MM.1S (cell line): Measurements from ENCODE around the gene CTU2.

Experiments
- DNase-seq: peaks from one replicate; pipeline ENCODE4 v3.0.0-alpha.2; 2015
- H2AFZ ChIP-seq: fragments of 300-600 bp; sonication (generic); 2 replicates; pipeline ENCODE4 v1.6.0; 2016; ENCODE audit warnings: antibody characterized with exemption, low read length
- H3F3A ChIP-seq: fragments of 300-600 bp; sonication (generic); 2 replicates; pipeline ENCODE4 v1.6.1; 2016; ENCODE audit warnings: mild to moderate bottlenecking, antibody characterized with exemption, low read length, moderate library complexity, mixed read lengths; ENCODE audit not compliant: insufficient read depth
- H3K27ac ChIP-seq: fragments of 300-600 bp; sonication (generic); 2 replicates; pipeline ENCODE4 v1.5.1; 2016; ENCODE audit warnings: mild to moderate bottlenecking, low read length
- H3K27me3 ChIP-seq: fragments of 300-600 bp; sonication (generic); replicated peaks from 2 replicates; pipeline ENCODE4 v1.6.0; 2016; ENCODE audit warnings: low read length; ENCODE audit not compliant: insufficient read depth
- H3K36me3 ChIP-seq: fragments of 300-600 bp; sonication (generic); replicated peaks from 2 replicates; pipeline ENCODE4 v1.6.1; 2016; ENCODE audit warnings: mild to moderate bottlenecking, low read length, mixed read lengths; ENCODE audit not compliant: insufficient read depth
- H3K4me1 ChIP-seq: fragments of 300-600 bp; sonication (generic); 2 replicates; pipeline ENCODE4 v1.6.1; 2016; ENCODE audit warnings: low read length, mixed read lengths
- H3K4me2 ChIP-seq: fragments of 300-600 bp; sonication (generic); 2 replicates; pipeline ENCODE4 v1.6.0; 2016; ENCODE audit warnings: low read depth, low read length
- H3K4me3 ChIP-seq: fragments of 300-600 bp; sonication (generic); 2 replicates; pipeline ENCODE4 v1.5.1; 2016; ENCODE audit warnings: low read length, mixed read lengths
- H3K79me2 ChIP-seq: fragments of 300-600 bp; sonication (generic); 2 replicates; pipeline ENCODE4 v1.6.1; 2016; ENCODE audit warnings: mixed run types, low read length, mixed read lengths
- H3K9ac ChIP-seq: fragments of 300-600 bp; sonication (generic); 2 replicates; pipeline ENCODE4 v1.6.1; 2016; ENCODE audit warnings: low read length, mixed read lengths
- H3K9me2 ChIP-seq: fragments of 300-600 bp; sonication (generic); replicated peaks from 2 replicates; pipeline ENCODE4 v1.6.1; 2016; ENCODE audit warnings: mild to moderate bottlenecking, low read length, mixed read lengths; ENCODE audit not compliant: insufficient read depth
- H3K9me3 ChIP-seq: fragments of 300-600 bp; sonication (generic); replicated peaks from 2 replicates; pipeline ENCODE4 v1.6.1; 2016; ENCODE audit warnings: mild to moderate bottlenecking, low read length, mixed read lengths; ENCODE audit not compliant: insufficient read depth
- H4K20me1 ChIP-seq: fragments of 300-600 bp; sonication (generic); 2 replicates; pipeline ENCODE4 v1.6.1; 2016; ENCODE audit warnings: mild to moderate bottlenecking, low read length, moderate library complexity, mixed read lengths; ENCODE audit not compliant: insufficient read depth
- EZH2 ChIP-seq: fragments of 300-600 bp; sonication (generic); optimal IDR thresholded peaks from 2 replicates; pipeline ENCODE3; 2017; ENCODE audit warnings: low read depth, mild to moderate bottlenecking, antibody characterized with exemption, low read length, mixed read lengths
- EZH2phosphoT487 ChIP-seq: fragments of 300-600 bp; sonication (generic); IDR thresholded peaks from 2 replicates; pipeline ENCODE4 v1.6.1; 2018; ENCODE audit warnings: antibody characterized with exemption, low read length
- TF ChIP-seq, protein P1 (sequence below): fragments of 300-600 bp; sonication (generic); IDR thresholded peaks from 2 replicates; pipeline ENCODE4 v1.5.1; 2016; ENCODE audit warnings: antibody characterized with exemption, low read length, mixed read lengths

The CTU2 gene

DNA sequence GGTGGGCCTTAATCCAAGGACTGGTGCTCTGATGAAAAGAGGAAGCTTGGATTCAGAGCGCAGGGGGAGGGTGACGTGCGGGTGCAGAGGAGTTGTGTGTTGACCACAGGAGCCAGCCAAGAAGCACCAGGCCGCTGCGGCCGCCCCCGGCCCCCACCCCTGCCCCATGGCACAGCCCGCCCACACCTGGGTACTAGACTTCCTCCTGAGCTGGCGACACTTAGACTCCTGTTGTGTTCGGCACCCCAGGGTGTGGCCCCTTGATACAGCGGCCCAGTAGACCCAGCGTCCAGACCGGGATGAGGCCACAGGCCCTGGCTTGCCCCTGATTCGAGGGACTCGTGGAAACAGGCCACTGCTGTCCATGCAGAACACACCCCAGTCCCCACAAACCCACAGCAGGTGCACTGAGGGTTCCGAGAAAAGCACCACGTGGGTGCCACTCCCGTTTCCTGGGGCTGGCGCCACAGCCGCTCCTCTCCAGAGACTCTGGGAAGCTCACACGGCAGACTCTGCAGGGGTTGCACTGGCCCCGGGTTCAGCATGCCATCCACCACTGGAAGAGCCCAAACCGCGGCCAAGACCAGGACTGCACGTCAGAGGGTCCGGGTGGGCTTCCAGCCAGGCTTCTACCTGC is 14.3 kb upstream of the CTU2 start:
- no peaks in the 10 kb centered on the region for H4K20me1 ChIP-seq

DNA sequence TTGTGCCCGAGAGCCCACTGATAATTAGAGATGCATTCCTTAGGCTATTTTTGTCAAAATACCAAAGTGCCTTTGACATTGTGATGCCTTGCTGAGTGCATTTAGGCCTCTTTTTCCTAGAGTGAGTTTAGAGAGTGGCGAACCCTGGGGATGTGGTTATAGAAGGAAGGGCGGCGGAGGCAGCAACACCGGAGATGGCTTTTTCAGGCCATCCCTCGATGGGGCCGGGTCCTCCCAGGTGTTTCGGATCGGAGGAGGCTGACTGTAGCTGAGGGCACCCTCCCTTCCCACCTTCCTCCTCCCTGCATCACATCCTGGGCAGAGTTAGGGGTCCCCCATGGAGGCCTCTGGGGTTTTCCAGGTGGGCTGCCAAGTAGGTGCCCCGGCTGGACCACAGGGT is 13.4 kb upstream of the CTU2 start:
- Histone ChIP-seq H4K20me1 (no peaks in the 10 kb centered on the region), H3K4me3 (no peak overlapping the region), H3K4me1 (no peaks in the 10 kb centered on the region), H3K4me2 (no peak overlapping the region), H2AFZ (no peak overlapping the region), H3K9me2 (no peaks in the 10 kb centered on the region), H3K27me3 (no peaks in the 10 kb centered on the region), H3K9ac (no peak overlapping the region), H3K36me3 (no peaks in the 10 kb centered on the region), H3K27ac (no peak overlapping the region), H3K79me2 (no peaks in the 10 kb centered on the region), H3F3A (no peaks in the 10 kb centered on the region), H3K9me3 (no peaks in the 10 kb centered on the region)
- DNase-seq, result no peak
- TF ChIP-seq EZH2phosphoT487, result no peak
- TF ChIP-seq EZH2, result no peak
- TF ChIP-seq, protein P1, sequence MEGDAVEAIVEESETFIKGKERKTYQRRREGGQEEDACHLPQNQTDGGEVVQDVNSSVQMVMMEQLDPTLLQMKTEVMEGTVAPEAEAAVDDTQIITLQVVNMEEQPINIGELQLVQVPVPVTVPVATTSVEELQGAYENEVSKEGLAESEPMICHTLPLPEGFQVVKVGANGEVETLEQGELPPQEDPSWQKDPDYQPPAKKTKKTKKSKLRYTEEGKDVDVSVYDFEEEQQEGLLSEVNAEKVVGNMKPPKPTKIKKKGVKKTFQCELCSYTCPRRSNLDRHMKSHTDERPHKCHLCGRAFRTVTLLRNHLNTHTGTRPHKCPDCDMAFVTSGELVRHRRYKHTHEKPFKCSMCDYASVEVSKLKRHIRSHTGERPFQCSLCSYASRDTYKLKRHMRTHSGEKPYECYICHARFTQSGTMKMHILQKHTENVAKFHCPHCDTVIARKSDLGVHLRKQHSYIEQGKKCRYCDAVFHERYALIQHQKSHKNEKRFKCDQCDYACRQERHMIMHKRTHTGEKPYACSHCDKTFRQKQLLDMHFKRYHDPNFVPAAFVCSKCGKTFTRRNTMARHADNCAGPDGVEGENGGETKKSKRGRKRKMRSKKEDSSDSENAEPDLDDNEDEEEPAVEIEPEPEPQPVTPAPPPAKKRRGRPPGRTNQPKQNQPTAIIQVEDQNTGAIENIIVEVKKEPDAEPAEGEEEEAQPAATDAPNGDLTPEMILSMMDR, result no peak

More for the DNA sequence above, 14.3 kb upstream of the CTU2 start:
- no peaks in the 10 kb centered on the region for H3K4me1 ChIP-seq
- H3K9ac ChIP-seq, result no peak overlapping the region
- H3F3A ChIP-seq, result no peaks in the 10 kb centered on the region
- no peak for DNase-seq
- TF ChIP-seq EZH2 (no peak), EZH2phosphoT487 (no peak)
- TF ChIP-seq, protein P1, result no peak
- H3K9me2 ChIP-seq, result no peaks in the 10 kb centered on the region
- no peak overlapping the region for H3K4me3 ChIP-seq
- H2AFZ ChIP-seq, result no peak overlapping the region
- H3K27me3 ChIP-seq, result no peaks in the 10 kb centered on the region
- H3K27ac ChIP-seq, result no peak overlapping the region
- no peak overlapping the region for H3K4me2 ChIP-seq
- H3K79me2 ChIP-seq, result no peaks in the 10 kb centered on the region
- H3K9me3 ChIP-seq, result no peaks in the 10 kb centered on the region
- no peaks in the 10 kb centered on the region for H3K36me3 ChIP-seq

DNA sequence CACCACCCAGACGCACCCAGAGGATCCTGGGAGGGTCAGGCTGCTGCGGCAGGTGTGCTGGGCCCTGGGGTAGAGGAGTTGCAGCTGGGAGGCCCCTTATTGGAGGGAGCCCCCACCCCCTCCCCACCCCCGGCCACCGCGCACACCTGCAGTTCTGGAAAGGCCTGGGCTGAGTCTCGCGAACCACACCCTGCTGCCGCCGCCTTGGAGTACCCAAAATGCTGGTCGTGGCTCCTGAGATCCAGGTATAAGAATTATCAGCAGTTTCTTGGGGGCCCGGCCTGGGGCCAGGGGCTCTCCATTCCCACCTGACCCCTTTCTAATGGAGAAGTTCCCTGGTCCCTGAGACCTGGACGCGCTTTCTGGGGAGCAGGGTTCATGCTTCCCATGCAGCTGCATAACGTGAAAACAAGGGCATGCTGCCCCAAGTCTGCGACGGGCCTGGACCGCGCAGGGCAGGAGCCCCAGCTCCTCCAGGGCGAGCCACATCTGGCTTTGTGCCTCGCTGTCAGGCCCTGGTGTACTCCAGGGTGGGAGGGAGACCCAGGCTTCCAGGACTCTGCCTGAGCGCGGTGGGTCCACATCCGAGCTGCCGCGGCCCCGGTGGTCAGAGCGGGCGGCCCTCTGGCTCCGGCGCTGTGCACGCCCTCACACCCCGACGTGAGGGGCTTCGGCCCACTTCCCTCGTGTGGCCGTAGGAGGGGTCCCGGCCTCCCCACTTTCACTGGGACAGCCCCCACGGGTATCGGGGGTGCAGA is 12.7 kb upstream of the CTU2 start:
- no peaks in the 10 kb centered on the region for H3K9me3 ChIP-seq
- no peak overlapping the region for H3K4me2 ChIP-seq
- no peak overlapping the region for H3K4me3 ChIP-seq
- no peaks in the 10 kb centered on the region for H3K36me3 ChIP-seq
- no peaks in the 10 kb centered on the region for H3K27me3 ChIP-seq
- no peak for DNase-seq
- H3K4me1 ChIP-seq, result no peaks in the 10 kb centered on the region
- no peaks in the 10 kb centered on the region for H3K9me2 ChIP-seq
- no peak overlapping the region for H3K27ac ChIP-seq
- no peak overlapping the region for H2AFZ ChIP-seq
- H3F3A ChIP-seq, result no peaks in the 10 kb centered on the region
- TF ChIP-seq, protein P1, result no peak
- TF ChIP-seq EZH2, result no peak
- TF ChIP-seq EZH2phosphoT487, result no peak
- no peaks in the 10 kb centered on the region for H4K20me1 ChIP-seq
- H3K9ac ChIP-seq, result no peak overlapping the region
- H3K79me2 ChIP-seq, result no peaks in the 10 kb centered on the region
